WI38 (cell line): Measurements from ENCODE around the gene MRC1.

Experiments
- H3K4me3 ChIP-seq: 2 replicates; pipeline ENCODE4 v1.5.1; 2011; ENCODE audit warnings: low read depth, mild to moderate bottlenecking, control low read depth, low read length
- CTCF ChIP-seq: IDR thresholded peaks from 2 replicates; pipeline ENCODE4 v1.5.1; 2012; ENCODE audit warnings: low read depth, mild to moderate bottlenecking, control low read depth, low read length

MRC1 gene

GRCh38 chr10:17821893-17822292 lies 12.7 kb downstream of the MRC1 start:
- TF ChIP-seq CTCF: no peak
- H3K4me3 ChIP-seq: no peak overlapping the region

- no peak for TF ChIP-seq CTCF
- H3K4me3 ChIP-seq: no peak overlapping the region
Measured at GRCh38 chr10:17831341-17831740, 22.2 kb downstream of the MRC1 start.

GRCh38 chr10:17831896-17832295 lies 22.7 kb downstream of the MRC1 start:
- H3K4me3 ChIP-seq: no peak overlapping the region
- TF ChIP-seq CTCF: no peak

- no peak for TF ChIP-seq CTCF
- H3K4me3 ChIP-seq: no peak overlapping the region
Measured at GRCh38 chr10:17833656-17834055, 24.5 kb downstream of the MRC1 start.

DNA sequence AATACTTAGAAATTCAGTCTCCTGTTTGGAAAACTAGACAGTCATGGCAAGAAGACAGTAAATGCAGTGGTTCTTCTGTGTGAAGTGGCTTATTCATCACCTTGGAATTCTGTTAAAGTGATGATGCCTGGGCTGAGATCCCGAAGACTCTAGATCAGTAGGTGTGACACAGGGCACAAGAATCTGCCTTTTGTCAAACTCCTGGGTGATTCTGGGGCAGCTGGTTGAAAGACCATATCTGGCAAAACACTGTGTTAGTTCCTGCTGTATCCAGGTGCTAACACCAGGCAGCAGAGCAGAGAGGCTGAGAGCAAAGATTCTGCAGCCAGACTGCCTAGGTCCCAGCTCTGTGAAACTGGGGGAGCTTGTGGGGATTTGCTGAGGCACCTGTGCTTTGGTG lies 26.5 kb downstream of the MRC1 start:
- TF ChIP-seq CTCF: no peak
- no peak overlapping the region for H3K4me3 ChIP-seq

GRCh38 chr10:17836942-17837341 lies 27.8 kb downstream of the MRC1 start:
- no peak for TF ChIP-seq CTCF
- no peak overlapping the region for H3K4me3 ChIP-seq

GRCh38 chr10:17838080-17838648 lies 29.0 kb downstream of the MRC1 start:
- no peak for TF ChIP-seq CTCF
- no peak overlapping the region for H3K4me3 ChIP-seq
